Endothelial cell of umbilical vein (primary cell): ENCODE results near the gene FOXF1.

Experiments used
- CTCF ChIP-seq, 2 donors: IDR thresholded peaks; 1 replicate in 1 of 2; 2 replicates in 1 of 2; pipeline ENCODE4 v1.5.1; 2011; ENCODE audit warnings: low read length in 2 of 2, mild to moderate bottlenecking in 2 of 2, moderate library complexity in 2 of 2, control low read depth in 1 of 2, inconsistent platforms in 1 of 2, low read depth in 1 of 2; ENCODE audit not compliant: insufficient read depth in 1 of 2; ENCODE audit errors: extremely low read depth in 1 of 2
- MAX ChIP-seq: IDR thresholded peaks from 2 replicates; pipeline ENCODE4 v1.6.1; 2011; ENCODE audit not compliant: insufficient read depth, insufficient read length
- POLR2A ChIP-seq: IDR thresholded peaks from 2 replicates; pipeline ENCODE4 v1.6.1; 2012; ENCODE audit warnings: low read depth, mild to moderate bottlenecking, control low read depth, low read length

GRCh38 chr16:86529160-86529559, 18.8 kb downstream of the FOXF1 start:
- TF ChIP-seq CTCF (IDR thresholded peaks at IDR 0.05; ENCODE audit: extremely low read depth in 1 of 2, insufficient read depth in 1 of 2, low read depth in 1 of 2, low read length in 2 of 2) (no peak), POLR2A (no peak), MAX (no peak)
